Heart right ventricle (tissue), 16 donors: ENCODE measurements around the gene CENPP. TPM values are rescaled to one million over a fixed set of nuclear protein-coding genes. Genes with fewer than 3 reads are reported as not detected.
A peak's percentile ranks its signal among the peaks of the same experiment; 100 is the strongest.

Source experiments
- ATAC-seq, 8 donors: fragments of 200-7000 bp; cut with Tn5 transposase; one replicate each; pipeline ENCODE4 v1.9.1; 2020; ENCODE audit warnings: mild to moderate bottlenecking in 8 of 8, moderate library complexity in 8 of 8, moderate number of reproducible peaks in 1 of 8
- DNase-seq, 2 donors: peaks; one replicate each; pipeline ENCODE4 v3.0.0-alpha.2; 2020
- H3K27ac ChIP-seq, 10 donors: fragments of 200-600 bp; sonication (generic) in 2 of 10; one replicate each; pipeline versions ENCODE4 v1.5.0 to v1.8.0; 2020 to 2022; ENCODE audit warnings: mild to moderate bottlenecking in 3 of 10
- H3K27me3 ChIP-seq, 7 donors: fragments of 200-600 bp; one replicate each; pipeline ENCODE4 v1.8.0; 2021 to 2022; ENCODE audit warnings: mild to moderate bottlenecking in 2 of 7
- H3K36me3 ChIP-seq, 9 donors: fragments of 200-600 bp; sonication (generic) in 1 of 9; one replicate each; pipeline versions ENCODE4 v1.5.0 to v1.8.0; 2020 to 2022; ENCODE audit warnings: mild to moderate bottlenecking in 2 of 9
- H3K4me1 ChIP-seq, 9 donors: fragments of 200-600 bp; sonication (generic) in 1 of 9; one replicate each; pipeline versions ENCODE4 v1.5.0 to v1.8.0; 2020 to 2022; ENCODE audit warnings: mild to moderate bottlenecking in 4 of 9
- H3K4me3 ChIP-seq, 10 donors: fragments of 200-600 bp; sonication (generic) in 2 of 10; one replicate each; pipeline versions ENCODE4 v1.5.0 to v1.8.0; 2020 to 2022; ENCODE audit warnings: mild to moderate bottlenecking in 7 of 10, moderate library complexity in 2 of 10
- H3K9me3 ChIP-seq, 11 donors: fragments of 200-600 bp in 10 of 11; sonication (generic) in 2 of 11; one replicate each; pipeline versions ENCODE4 v1.5.0 to v1.8.0; 2013 to 2022; ENCODE audit warnings: mild to moderate bottlenecking in 2 of 11, control low read depth in 1 of 11, moderate library complexity in 1 of 11
- CTCF ChIP-seq, 9 donors: fragments of 200-600 bp; sonication (generic) in 2 of 9; IDR thresholded peaks; one replicate each; pipeline versions ENCODE4 v1.5.0 to v1.8.0; 2021 to 2022; ENCODE audit warnings: antibody characterized with exemption in 9 of 9, mild to moderate bottlenecking in 5 of 9, moderate library complexity in 1 of 9
- WGBS, 2 donors: extraction: QIAGEN DNeasy Blood & Tissue Kit; methylation state at CpG; one replicate each; pipeline ENCODE4 v1.1.7; 2013; ENCODE audit warnings: inconsistent platforms in 1 of 2; 5-methylcytosine and 5-hydroxymethylcytosine counted together
- intact Hi-C, 10 donors: fragments of 100-400 bp; cut with DNase I; formaldehyde crosslinking; loops; one replicate each; pipeline versions ENCODE4 v1.11.1 to v1.14.2; 2022
- polyA plus RNA-seq, 2 donors: library from polyadenylated mRNA; stranded (reverse); fragments of 200-250 nt; gene quantifications; one replicate each; pipeline ENCODE4 v1.2.3, GENCODE V29; 2013
- total RNA-seq, 10 donors: library from RNA; stranded (reverse); fragmentation: NEBNext Ultra II Directional in 3 of 10; extraction: Animal tissue kit (Norgen Biotek cat#: 25700) in 3 of 10; gene quantifications; one replicate each; pipeline versions ENCODE4 v1.2.1 to v1.2.4, GENCODE V29; 2021 to 2023
- donor health status: Arrhythmogenic right ventricular cardiomyopathy.
- donor health status: ischemic (EF 13 %, LVEDD 7.1; RV severe dilation, severe dysfunction).
- donor health status: healthy with polysubstance abuse.
- donor health status: DM: no; HTN: yes; CAD: no.
- donor health status: DM: no; HTN: no; CAD: no.
- donor health status: ischemic (EF 25% LVEDD 6.9; RV normal size, moderate dysfunction).
- donor health status: ischemic (EF 25% LVEDD 5.7; RV mildly dilated, moderate dysfunction).
- donor health status: healthy.
- donor health status: DM: yes; HTN: yes; CAD: no.
- donor health status: Ischemic cardiomyopathy.
- donor health status: ischemic (EF 35%, LVEDD 5.7; RV mildly dilated, moderate dysfunction).
- donor health status: nonischemic (EF 11% LVEDD 7.7; RV severe dilation, severe dysfunction).
- donor health status: DM: yes; HTN: yes; CAD: no.
- donor health status: PGD.
- donor health status: ischemic (EF 29% LVEDD 5.4; RV normal size, mild dysfunction).
- donor health status: nonischemic (EF 23%, LVEDD 6.1; RV moderate dilation, normal function).

CENPP gene
- total and polyA plus RNA-seq, 12 donors, result 1.3 to 5.2 (median 2.8) TPM

GRCh38 chr9:92435263-92435662 lies 109.5 kb downstream of the CENPP start:
- ATAC-seq (no peak), DNase-seq (no peak)
- H3K27ac ChIP-seq, result no peak overlapping the region
- no peak for TF ChIP-seq CTCF (IDR thresholded peaks at IDR 0.05)
- no peaks in the 10 kb centered on the region for H3K4me1 ChIP-seq
- H3K4me3 ChIP-seq, result no peak overlapping the region
- 89 to 98% methylated on average over 1 of the region's 1 CpG for WGBS, 2 donors
- no peaks in the 10 kb centered on the region for H3K36me3 ChIP-seq
- intact Hi-C loops, result loop anchor here in 3 of 10 donors (5.0 to 10.0 kb wide), 5 partner anchors 50 to 300 kb away; partner anchors contain the start of gene ASPN (in 1 of the 3)
- H3K27me3 ChIP-seq, result no peaks in the 10 kb centered on the region
- H3K9me3 ChIP-seq, result no peaks in the 10 kb centered on the region

- H3K4me3 ChIP-seq, result no peak overlapping the region
- DNase-seq (no peak), ATAC-seq (no peak)
- no peaks in the 10 kb centered on the region for H3K9me3 ChIP-seq
- no peak overlapping the region for H3K27ac ChIP-seq
- no peaks in the 10 kb centered on the region for H3K4me1 ChIP-seq
- TF ChIP-seq CTCF (IDR thresholded peaks at IDR 0.05), result peak in 7 of 9 donors; percentile 27 to 60 (median 48)
- WGBS, 2 donors, result 78 to 85% methylated on average over 5 of the region's 5 CpGs
- intact Hi-C loops, result loop anchor here in 3 of 10 donors (2.0 to 10.0 kb wide), 6 partner anchors 46 to 304 kb away; partner anchors contain the start of gene ASPN (in 1 of the 3)
- no peaks in the 10 kb centered on the region for H3K36me3 ChIP-seq
- no peaks in the 10 kb centered on the region for H3K27me3 ChIP-seq
These were observed 113.3 kb downstream of the CENPP start for GRCh38 chr9:92438900-92439526.

- intact Hi-C loops, result loop anchor here in 5 of 10 donors (2.0 to 10.0 kb wide), 8 partner anchors 45 to 305 kb away; partner anchors contain the start of gene ASPN (in 1 of the 5)
- TF ChIP-seq CTCF (IDR thresholded peaks at IDR 0.05), result no peak
- H3K4me3 ChIP-seq, result no peak overlapping the region
- no peaks in the 10 kb centered on the region for H3K36me3 ChIP-seq
- DNase-seq (no peak), ATAC-seq (no peak)
- no peaks in the 10 kb centered on the region for H3K4me1 ChIP-seq
- no peaks in the 10 kb centered on the region for H3K27me3 ChIP-seq
- 89 to 95% methylated on average over 5 of the region's 5 CpGs for WGBS, 2 donors
- peak overlapping the region in 1 of 10 donors; percentile 43 for H3K27ac ChIP-seq
- no peaks in the 10 kb centered on the region for H3K9me3 ChIP-seq
These were observed 114.4 kb downstream of the CENPP start for GRCh38 chr9:92439921-92440750.

- Histone ChIP-seq H3K4me1 (no peaks in the 10 kb centered on the region), H3K4me3 (no peak overlapping the region), H3K9me3 (no peaks in the 10 kb centered on the region), H3K27ac (peak overlapping the region in 1 of 10 donors; percentile 43), H3K36me3 (no peaks in the 10 kb centered on the region), H3K27me3 (no peaks in the 10 kb centered on the region)
- intact Hi-C loops, result loop anchor here in 2 of 10 donors (10.0 kb wide), 3 partner anchors 96 to 194 kb away; no protein-coding TSS in a partner anchor
- no peak for TF ChIP-seq CTCF (IDR thresholded peaks at IDR 0.05)
- 92% methylated on average over 6 of the region's 6 CpGs for WGBS, 2 donors
- no peak for DNase-seq
- no peak for ATAC-seq
These were observed 114.9 kb downstream of the CENPP start for GRCh38 chr9:92440751-92441046.
